Measurements from ENCODE around the gene ATG12.
"Not testable (repeated sequence)": the region's sequence is repeated elsewhere in the genome, so short reads cannot be mapped to it uniquely, and the experiment has no call there.

ATG12 gene

GRCh38 chr5:115808066-115808465, 33.3 kb downstream of the ATG12 start:
- DNase-seq (ENCODE audit: low read depth in 2 of 2, low spot score in 1 of 2): not testable (repeated sequence)

GRCh38 chr5:115807654-115808052, 33.7 kb downstream of the ATG12 start:
- no peak for DNase-seq (ENCODE audit: low read depth in 2 of 2, low spot score in 1 of 2)

- DNase-seq (ENCODE audit: low read depth in 2 of 2, low spot score in 1 of 2): no peak
Observed at GRCh38 chr5:115806986-115807653, 34.2 kb downstream of the ATG12 start.

GRCh38 chr5:115801984-115802383, 39.4 kb downstream of the ATG12 start:
- no peak for DNase-seq (ENCODE audit: low read depth in 2 of 2, low spot score in 1 of 2)

GRCh38 chr5:115801152-115801551, 40.2 kb downstream of the ATG12 start:
- no peak for DNase-seq (ENCODE audit: low read depth in 2 of 2, low spot score in 1 of 2)

- DNase-seq (ENCODE audit: low read depth in 2 of 2, low spot score in 1 of 2): no peak
Observed at GRCh38 chr5:115800108-115800507, 41.3 kb downstream of the ATG12 start.

GRCh38 chr5:115798252-115798651, 43.1 kb downstream of the ATG12 start:
- DNase-seq (ENCODE audit: low read depth in 2 of 2, low spot score in 1 of 2): no peak

- no peak for DNase-seq (ENCODE audit: low read depth in 2 of 2, low spot score in 1 of 2)
Observed at GRCh38 chr5:115796656-115797055, 44.7 kb downstream of the ATG12 start.

- DNase-seq (ENCODE audit: low read depth in 2 of 2, low spot score in 1 of 2): no peak
Observed at GRCh38 chr5:115795700-115796099, 45.7 kb downstream of the ATG12 start.

- DNase-seq (ENCODE audit: low read depth in 2 of 2, low spot score in 1 of 2): no peak
Observed at GRCh38 chr5:115788440-115788839, 52.9 kb downstream of the ATG12 start.

GRCh38 chr5:115787426-115787825, 53.9 kb downstream of the ATG12 start:
- no peak for DNase-seq (ENCODE audit: low read depth in 2 of 2, low spot score in 1 of 2)

GRCh38 chr5:115785381-115786065, 55.8 kb downstream of the ATG12 start:
- DNase-seq (ENCODE audit: low read depth in 2 of 2, low spot score in 1 of 2): no peak

- no peak for DNase-seq (ENCODE audit: low read depth in 2 of 2, low spot score in 1 of 2)
Observed at GRCh38 chr5:115778417-115778816, 62.9 kb downstream of the ATG12 start.

Measured in stimulated activated CD8-positive, alpha-beta memory T cell treated with anti-CD3 and anti-CD28 coated beads, Interleukin-4, amount 100 ng/mL, for 4 hours (primary cell).